Heart left ventricle (tissue), 16 donors: ENCODE data around the gene FBF1. TPM values are rescaled to one million over a fixed set of nuclear protein-coding genes. Genes with fewer than 3 reads are reported as not detected.

Experiments
- ATAC-seq, 4 donors: fragments of 200-7000 bp; cut with Tn5 transposase; one replicate each; pipeline ENCODE4 v1.9.1; 2020 to 2022; ENCODE audit warnings: moderate library complexity in 4 of 4, mild to moderate bottlenecking in 3 of 4, moderate number of reproducible peaks in 1 of 4
- DNase-seq, 5 donors: peaks; one replicate each; pipeline ENCODE4 v3.0.0-alpha.2; 2020
- H3K27ac ChIP-seq, 12 donors: fragments of 200-600 bp; sonication (generic) in 4 of 12; one replicate each; pipeline versions ENCODE4 v1.5.0 to v1.8.0; 2016 to 2022; ENCODE audit warnings: mild to moderate bottlenecking in 2 of 12
- H3K27me3 ChIP-seq, 9 donors: fragments of 200-600 bp; sonication (generic) in 2 of 9; one replicate each; pipeline versions ENCODE4 v1.5.1 to v1.8.0; 2016 to 2022; ENCODE audit warnings: mild to moderate bottlenecking in 3 of 9
- H3K36me3 ChIP-seq, 9 donors: fragments of 200-600 bp; sonication (generic) in 2 of 9; one replicate each; pipeline versions ENCODE4 v1.5.0 to v1.8.0; 2018 to 2022; ENCODE audit warnings: mild to moderate bottlenecking in 2 of 9
- H3K4me1 ChIP-seq, 12 donors: fragments of 200-600 bp; sonication (generic) in 4 of 12; one replicate each; pipeline versions ENCODE4 v1.5.0 to v1.8.0; 2016 to 2022; ENCODE audit warnings: mild to moderate bottlenecking in 3 of 12
- H3K4me3 ChIP-seq, 12 donors: fragments of 200-600 bp; sonication (generic) in 4 of 12; one replicate each; pipeline versions ENCODE4 v1.5.0 to v1.8.0; 2017 to 2022; ENCODE audit warnings: mild to moderate bottlenecking in 9 of 12, moderate library complexity in 4 of 12
- H3K9me3 ChIP-seq, 12 donors: fragments of 200-600 bp; sonication (generic) in 4 of 12; one replicate each; pipeline versions ENCODE4 v1.5.0 to v1.8.0; 2016 to 2022; ENCODE audit warnings: mild to moderate bottlenecking in 1 of 12
- POLR2A ChIP-seq, 2 donors: fragments of 450-650 bp; IDR thresholded peaks; one replicate each; pipeline ENCODE4 v1.6.1; 2017; ENCODE audit warnings: antibody characterized with exemption in 2 of 2, mild to moderate bottlenecking in 2 of 2, moderate library complexity in 2 of 2
- WGBS, 4 donors: extraction: QIAGEN DNeasy Blood & Tissue Kit in 2 of 4; methylation state at CpG; one replicate each; pipeline versions ENCODE4 v1.1.5 to v1.1.7; 2013 to 2018; 5-methylcytosine and 5-hydroxymethylcytosine counted together
- intact Hi-C, 10 donors: fragments of 100-400 bp; cut with DNase I; formaldehyde crosslinking; loops; one replicate each; pipeline versions ENCODE4 v1.11.1 to v1.14.2; 2022
- polyA plus RNA-seq, 2 donors: library from polyadenylated mRNA; stranded (reverse); fragments of 200-250 nt; gene quantifications; one replicate each; pipeline ENCODE4 v1.2.3, GENCODE V29; 2013
- total RNA-seq, 9 donors: library from RNA; depleted of rRNA in 2 of 9; stranded (reverse); fragments of >200 nt in 2 of 9; fragmentation: NEBNext Ultra II Directional in 3 of 9; extraction: Animal tissue kit (Norgen Biotek cat#: 25700) in 3 of 9; gene quantifications; one replicate each; pipeline versions ENCODE4 v1.1.0 to v1.2.4, GENCODE V29; 2016 to 2023
- TF ChIP-seq, protein P1 (sequence below), 12 donors: fragments of 200-600 bp; sonication (generic) in 4 of 12; IDR thresholded peaks; one replicate each; pipeline versions ENCODE4 v1.5.0 to v1.8.0; 2018 to 2022; ENCODE audit warnings: antibody characterized with exemption in 12 of 12, mild to moderate bottlenecking in 5 of 12
- donor health status: ischemic (EF 13 %, LVEDD 7.1; RV severe dilation, severe dysfunction).
- donor health status: healthy with polysubstance abuse.
- donor health status: DM: no; HTN: yes; CAD: no.
- donor health status: DM: no; HTN: no; CAD: no.
- donor health status: ischemic (EF 25% LVEDD 6.9; RV normal size, moderate dysfunction).
- donor health status: ischemic (EF 25% LVEDD 5.7; RV mildly dilated, moderate dysfunction).
- donor health status: healthy.
- donor health status: DM: yes; HTN: yes; CAD: no.
- donor health status: ischemic (EF 35%, LVEDD 5.7; RV mildly dilated, moderate dysfunction).
- donor health status: nonischemic (EF 11% LVEDD 7.7; RV severe dilation, severe dysfunction).
- donor health status: DM: yes; HTN: yes; CAD: no.
- donor health status: PGD.
- donor health status: ischemic (EF 29% LVEDD 5.4; RV normal size, mild dysfunction).
- donor health status: nonischemic (EF 23%, LVEDD 6.1; RV moderate dilation, normal function).

FBF1 gene
- total and polyA plus RNA-seq, 11 donors, result 1.5 to 5.4 (median 2.9) TPM

DNA sequence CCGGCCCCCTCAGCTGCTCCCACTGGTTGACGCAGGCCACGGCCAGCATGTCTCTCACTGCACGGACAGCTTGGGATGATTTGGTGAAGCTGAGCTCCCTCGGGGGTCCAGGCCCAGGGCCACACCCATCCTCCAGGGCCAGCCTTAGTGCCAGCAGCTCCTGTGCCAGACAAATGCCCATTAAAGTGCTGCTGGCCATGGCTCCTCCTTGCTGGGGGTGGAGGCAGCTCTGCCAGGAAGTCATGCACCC, 65.0 kb downstream of the FBF1 start:
- 42 to 67% (median 56%) methylated on average over 3 to 5 of the region's 5 CpGs for WGBS, 4 donors
- Histone ChIP-seq H3K27ac (peak overlapping the region; percentile 91 to 99 (median 96)), H3K9me3 (no peaks in the 10 kb centered on the region), H3K4me3 (peak overlapping the region in 10 of 12 donors; percentile 64 to 96 (median 78)), H3K36me3 (peaks cover 0 to 27% (median 22%) of the 10 kb centered on the region in 9 donors), H3K4me1 (peaks cover 17 to 71% (median 51%) of the 10 kb centered on the region in 12 donors), H3K27me3 (no peaks in the 10 kb centered on the region)
- TF ChIP-seq, protein P1, sequence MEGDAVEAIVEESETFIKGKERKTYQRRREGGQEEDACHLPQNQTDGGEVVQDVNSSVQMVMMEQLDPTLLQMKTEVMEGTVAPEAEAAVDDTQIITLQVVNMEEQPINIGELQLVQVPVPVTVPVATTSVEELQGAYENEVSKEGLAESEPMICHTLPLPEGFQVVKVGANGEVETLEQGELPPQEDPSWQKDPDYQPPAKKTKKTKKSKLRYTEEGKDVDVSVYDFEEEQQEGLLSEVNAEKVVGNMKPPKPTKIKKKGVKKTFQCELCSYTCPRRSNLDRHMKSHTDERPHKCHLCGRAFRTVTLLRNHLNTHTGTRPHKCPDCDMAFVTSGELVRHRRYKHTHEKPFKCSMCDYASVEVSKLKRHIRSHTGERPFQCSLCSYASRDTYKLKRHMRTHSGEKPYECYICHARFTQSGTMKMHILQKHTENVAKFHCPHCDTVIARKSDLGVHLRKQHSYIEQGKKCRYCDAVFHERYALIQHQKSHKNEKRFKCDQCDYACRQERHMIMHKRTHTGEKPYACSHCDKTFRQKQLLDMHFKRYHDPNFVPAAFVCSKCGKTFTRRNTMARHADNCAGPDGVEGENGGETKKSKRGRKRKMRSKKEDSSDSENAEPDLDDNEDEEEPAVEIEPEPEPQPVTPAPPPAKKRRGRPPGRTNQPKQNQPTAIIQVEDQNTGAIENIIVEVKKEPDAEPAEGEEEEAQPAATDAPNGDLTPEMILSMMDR (IDR thresholded peaks at IDR 0.05), result no peak
- no peak for TF ChIP-seq POLR2A (IDR thresholded peaks at IDR 0.05)
- peak in 2 of 4 donors; percentile 8 to 12 for ATAC-seq
- DNase-seq, result peak in 1 of 5 donors; percentile 58
- intact Hi-C loops, result loop anchor here in 5 of 10 donors (1.0 to 10.0 kb wide), 4 partner anchors 21 to 101 kb away; partner anchors contain the start of gene WBP2 (in 1 of the 5)

DNA sequence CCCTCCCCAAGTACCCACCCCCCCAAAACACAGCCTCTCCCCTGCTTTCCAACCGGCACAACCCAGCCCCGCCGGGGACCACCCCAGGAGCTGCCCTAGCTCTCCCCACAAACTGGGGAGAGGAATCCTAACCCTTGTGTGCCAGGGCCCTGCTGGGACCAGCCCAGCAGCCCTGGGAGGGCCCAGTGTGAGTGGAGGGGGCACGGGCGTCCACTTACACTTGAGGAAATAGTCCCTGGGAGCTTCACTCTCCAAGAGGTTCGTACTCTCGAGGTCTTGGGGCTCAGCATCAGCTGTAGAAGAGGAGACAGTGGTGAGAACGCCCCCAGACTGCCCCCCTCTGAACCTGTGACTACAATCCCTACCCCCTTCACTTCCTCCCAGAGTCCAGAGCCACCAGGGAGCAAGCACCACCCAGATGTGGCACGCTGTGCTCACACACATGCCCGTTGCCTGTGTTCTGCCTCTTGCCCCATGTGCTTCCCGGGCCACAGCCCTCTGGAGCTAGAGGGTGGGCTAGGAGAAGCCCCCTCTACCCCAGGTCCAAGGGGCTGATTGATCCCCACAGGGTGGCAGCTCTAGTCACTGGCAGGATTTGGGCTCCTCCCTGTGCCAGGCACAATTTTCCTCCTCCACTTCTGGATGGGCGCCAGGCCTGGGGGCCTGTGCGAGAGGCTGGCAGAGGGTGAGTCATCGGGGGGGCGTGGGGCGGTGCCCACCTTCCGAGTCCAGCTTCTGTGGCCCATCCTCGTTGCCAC, 65.5 kb downstream of the FBF1 start:
- DNase-seq (peak in 3 of 5 donors; percentile 47 to 64 (median 62)), ATAC-seq (no peak)
- H3K9me3 ChIP-seq, result no peaks in the 10 kb centered on the region
- H3K27ac ChIP-seq, result peak overlapping the region; percentile 91 to 99 (median 96)
- TF ChIP-seq, protein P1 (IDR thresholded peaks at IDR 0.05), result no peak
- TF ChIP-seq POLR2A (IDR thresholded peaks at IDR 0.05), result no peak
- WGBS, 4 donors, result 40 to 74% (median 67%) methylated on average over 4 to 18 of the region's 18 CpGs
- H3K27me3 ChIP-seq, result no peaks in the 10 kb centered on the region
- H3K36me3 ChIP-seq, result peaks cover 0 to 27% (median 22%) of the 10 kb centered on the region in 9 donors
- H3K4me1 ChIP-seq, result peaks cover 17 to 75% (median 52%) of the 10 kb centered on the region in 12 donors
- intact Hi-C loops, result loop anchor here in 2 of 10 donors (10.0 kb wide), 1 partner anchor 101 kb away; a partner anchor contains a TSS
- peak overlapping the region in 8 of 12 donors; percentile 64 to 96 (median 77) for H3K4me3 ChIP-seq

GRCh38 chr17:75874323-75875181, 66.3 kb downstream of the FBF1 start:
- Histone ChIP-seq H3K4me3 (no peak overlapping the region), H3K27me3 (no peaks in the 10 kb centered on the region), H3K27ac (peak overlapping the region in 11 of 12 donors; percentile 90 to 99 (median 96)), H3K4me1 (peaks cover 17 to 83% (median 56%) of the 10 kb centered on the region in 12 donors), H3K36me3 (peaks cover 0 to 27% (median 22%) of the 10 kb centered on the region in 9 donors), H3K9me3 (no peaks in the 10 kb centered on the region)
- ATAC-seq (no peak), DNase-seq (peak in 1 of 5 donors; percentile 66)
- no peak for TF ChIP-seq POLR2A (IDR thresholded peaks at IDR 0.05)
- TF ChIP-seq, protein P1 (IDR thresholded peaks at IDR 0.05), result no peak
- intact Hi-C loops, result loop anchor here in 2 of 10 donors (10.0 kb wide), 1 partner anchor 100 kb away; a partner anchor contains a TSS
- WGBS, 4 donors, result 91 to 96% (median 93%) methylated on average over 24 to 38 of the region's 38 CpGs
